Right lobe of liver (tissue), 6 donors: ENCODE measurements around the gene PLPP2. TPM values are rescaled to one million over a fixed set of nuclear protein-coding genes. Genes with fewer than 3 reads are reported as not detected.

ENCODE experiments used
- ATAC-seq, 4 donors: fragments of 200-7000 bp; cut with Tn5 transposase; one replicate each; pipeline ENCODE4 v1.9.1; 2020; ENCODE audit warnings: mild to moderate bottlenecking in 4 of 4, moderate library complexity in 4 of 4
- DNase-seq, 3 donors: peaks; one replicate each; pipeline ENCODE4 v3.0.0-alpha.2; 2020
- H3K27ac ChIP-seq, 3 donors: fragments of 200-600 bp; one replicate each; pipeline ENCODE4 v1.8.0; 2022
- H3K27me3 ChIP-seq, 2 donors: fragments of 200-600 bp; one replicate each; pipeline ENCODE4 v1.8.0; 2022
- H3K36me3 ChIP-seq, 4 donors: fragments of 200-600 bp; sonication (generic) in 1 of 4; one replicate each; pipeline versions ENCODE4 v1.5.1 to v1.8.0; 2017 to 2022; ENCODE audit warnings: control low read depth in 1 of 4
- H3K4me1 ChIP-seq, 4 donors: fragments of 200-600 bp; sonication (generic) in 1 of 4; one replicate each; pipeline versions ENCODE4 v1.5.1 to v1.8.0; 2017 to 2022; ENCODE audit warnings: control low read depth in 1 of 4
- H3K4me3 ChIP-seq, 3 donors: fragments of 200-600 bp; one replicate each; pipeline ENCODE4 v1.8.0; 2022
- H3K9me3 ChIP-seq, 4 donors: fragments of 200-600 bp; sonication (generic) in 1 of 4; one replicate each; pipeline versions ENCODE4 v1.5.1 to v1.8.0; 2017 to 2022; ENCODE audit warnings: control low read depth in 1 of 4
- CTCF ChIP-seq, 4 donors: fragments of 200-600 bp in 3 of 4; fragments of 450-650 bp in 1 of 4; IDR thresholded peaks; one replicate each; pipeline versions ENCODE4 v1.5.1 to v1.8.0; 2016 to 2022; ENCODE audit warnings: antibody characterized with exemption in 4 of 4, mild to moderate bottlenecking in 2 of 4
- POLR2A ChIP-seq: fragments of 450-650 bp; IDR thresholded peaks from one replicate; pipeline ENCODE4 v1.6.1; 2017; ENCODE audit warnings: antibody characterized with exemption, mild to moderate bottlenecking
- WGBS: methylation state at CpG from one replicate; pipeline ENCODE4 v1.1.6; 2018; ENCODE audit warnings: low coverage, low lambda C conversion rate; ENCODE audit not compliant: insufficient coverage; ENCODE audit errors: missing lambda C conversion rate; 5-methylcytosine and 5-hydroxymethylcytosine counted together
- intact Hi-C, 2 donors: fragments of 100-400 bp; cut with DNase I; formaldehyde crosslinking; loops; one replicate each; pipeline versions ENCODE4 v1.11.2 to v1.14.1; 2022
- total RNA-seq, 6 experiments: library from RNA; depleted of rRNA in 2 of 6; stranded (reverse); fragments of >200 nt in 2 of 6; fragmentation: NEBNext Ultra II Directional in 3 of 6; extraction: Animal tissue kit (Norgen Biotek cat#: 25700) in 3 of 6; gene quantifications; one replicate each; pipeline versions ENCODE4 v1.1.0 to v1.2.4, GENCODE V29; 2016 to 2023
- donor health status: DM: no; HTN: yes; CAD: no.
- donor health status: DM: no; HTN: no; CAD: no.
- donor health status: DM: no; HTN: no; CAD: no.
- donor health status: DM: no; HTN: yes; CAD: no.
- donor health status: DM: no; HTN: yes; CAD: no.

The PLPP2 gene
- total RNA-seq, 6 experiments from 2014 or later, result 0.83 to 2.7 (median 1.8) TPM

- Histone ChIP-seq H3K27ac (no peak overlapping the region), H3K27me3 (no peaks in the 10 kb centered on the region), H3K9me3 (no peaks in the 10 kb centered on the region), H3K36me3 (peaks cover 0 to 5% (median under 1%) of the 10 kb centered on the region in 4 donors), H3K4me3 (no peak overlapping the region), H3K4me1 (no peaks in the 10 kb centered on the region)
- TF ChIP-seq CTCF (IDR thresholded peaks at IDR 0.05) (no peak), POLR2A (no peak)
- 91% methylated on average over 6 of the region's 22 CpGs for WGBS
- ATAC-seq, result peak in 1 of 4 donors; percentile 10
- no peak for DNase-seq
- intact Hi-C loops, result no loop called here
These were observed 23.0 kb upstream of the PLPP2 start for GRCh38 chr19:313988-314815.

- Histone ChIP-seq H3K4me1 (no peaks in the 10 kb centered on the region), H3K36me3 (peaks cover 0 to 5% (median 3%) of the 10 kb centered on the region in 4 donors), H3K27me3 (no peaks in the 10 kb centered on the region), H3K27ac (no peak overlapping the region), H3K4me3 (no peak overlapping the region), H3K9me3 (no peaks in the 10 kb centered on the region)
- intact Hi-C loops, result no loop called here
- 86% methylated on average over 9 of the region's 23 CpGs for WGBS
- no peak for DNase-seq
- TF ChIP-seq POLR2A (no peak), CTCF (IDR thresholded peaks at IDR 0.05) (no peak)
- peak in 1 of 4 donors; percentile 23 for ATAC-seq
These were observed 22.2 kb upstream of the PLPP2 start for GRCh38 chr19:313169-313987.

- Histone ChIP-seq H3K36me3 (peaks cover 0 to 12% (median 4%) of the 10 kb centered on the region in 4 donors), H3K4me3 (no peak overlapping the region), H3K4me1 (no peaks in the 10 kb centered on the region), H3K9me3 (no peaks in the 10 kb centered on the region), H3K27ac (no peak overlapping the region), H3K27me3 (no peaks in the 10 kb centered on the region)
- no peak for ATAC-seq
- WGBS, result 98% methylated on average over 16 of the region's 33 CpGs
- intact Hi-C loops, result no loop called here
- no peak for DNase-seq
- TF ChIP-seq POLR2A (no peak), CTCF (IDR thresholded peaks at IDR 0.05) (no peak)
These were observed 20.6 kb upstream of the PLPP2 start for GRCh38 chr19:311813-312261.

GRCh38 chr19:310781-311496 lies 19.7 kb upstream of the PLPP2 start:
- ATAC-seq, result no peak
- no peaks in the 10 kb centered on the region for H3K9me3 ChIP-seq
- no peak overlapping the region for H3K4me3 ChIP-seq
- H3K36me3 ChIP-seq, result peaks cover 0 to 12% (median 5%) of the 10 kb centered on the region in 4 donors
- H3K4me1 ChIP-seq, result no peaks in the 10 kb centered on the region
- H3K27me3 ChIP-seq, result no peaks in the 10 kb centered on the region
- no peak overlapping the region for H3K27ac ChIP-seq
- intact Hi-C loops, result no loop called here
- WGBS, result 88% methylated on average over 3 of the region's 24 CpGs
- TF ChIP-seq POLR2A (no peak), CTCF (IDR thresholded peaks at IDR 0.05) (no peak)
- DNase-seq, result no peak
